K562 (cell line): Measurements from ENCODE around the gene ENG. TPM values are rescaled to one million over a fixed set of nuclear protein-coding genes. Genes with fewer than 3 reads are reported as not detected.

Experiments used
- polyA plus RNA-seq, 8 experiments: library from polyadenylated mRNA; depleted of rRNA in 4 of 8; stranded (reverse) in 5 of 8; unstranded in 3 of 8; fragments of >200 nt; fragmentation: Nextera tagmentation in 2 of 8; fragmentation: Illumina TruSeq in 1 of 8; extraction: Ambion mirVana in 2 of 8; extraction: Trizol in 1 of 8; gene quantifications; 2 replicates each; pipeline versions ENCODE4 v1.2.1 to v1.2.3, GENCODE V29; 2011 to 2014; ENCODE audit warnings: inconsistent platforms in 1 of 8, missing spikeins in 1 of 8
- total RNA-seq, 7 experiments: library from RNA; depleted of rRNA in 6 of 7; stranded (reverse); fragments of >200 nt in 6 of 7; fragmentation: Illumina TruSeq in 2 of 7; extraction: Trizol in 2 of 7; gene quantifications; 2 replicates each; pipeline versions ENCODE4 v1.2.1 to v1.2.3, GENCODE V29; 2011 to 2021; ENCODE audit warnings: low replicate concordance in 1 of 7
- TF ChIP-seq, protein P1 (sequence below), 2 experiments: fragments of 450-650 bp; IDR thresholded peaks; 2 replicates each; pipeline ENCODE4 v1.6.1; 2016; ENCODE audit warnings: mild to moderate bottlenecking in 2 of 2, borderline replicate concordance in 1 of 2, low read depth in 1 of 2, moderate library complexity in 1 of 2

Gene ENG
- total and polyA plus RNA-seq, 9 of the 15 experiments (the other 6 are each of a cell fraction or from before 2014, with no cell fraction given) = 0.04 to 0.40 (median 0.14) TPM; not detected in 1

DNA sequence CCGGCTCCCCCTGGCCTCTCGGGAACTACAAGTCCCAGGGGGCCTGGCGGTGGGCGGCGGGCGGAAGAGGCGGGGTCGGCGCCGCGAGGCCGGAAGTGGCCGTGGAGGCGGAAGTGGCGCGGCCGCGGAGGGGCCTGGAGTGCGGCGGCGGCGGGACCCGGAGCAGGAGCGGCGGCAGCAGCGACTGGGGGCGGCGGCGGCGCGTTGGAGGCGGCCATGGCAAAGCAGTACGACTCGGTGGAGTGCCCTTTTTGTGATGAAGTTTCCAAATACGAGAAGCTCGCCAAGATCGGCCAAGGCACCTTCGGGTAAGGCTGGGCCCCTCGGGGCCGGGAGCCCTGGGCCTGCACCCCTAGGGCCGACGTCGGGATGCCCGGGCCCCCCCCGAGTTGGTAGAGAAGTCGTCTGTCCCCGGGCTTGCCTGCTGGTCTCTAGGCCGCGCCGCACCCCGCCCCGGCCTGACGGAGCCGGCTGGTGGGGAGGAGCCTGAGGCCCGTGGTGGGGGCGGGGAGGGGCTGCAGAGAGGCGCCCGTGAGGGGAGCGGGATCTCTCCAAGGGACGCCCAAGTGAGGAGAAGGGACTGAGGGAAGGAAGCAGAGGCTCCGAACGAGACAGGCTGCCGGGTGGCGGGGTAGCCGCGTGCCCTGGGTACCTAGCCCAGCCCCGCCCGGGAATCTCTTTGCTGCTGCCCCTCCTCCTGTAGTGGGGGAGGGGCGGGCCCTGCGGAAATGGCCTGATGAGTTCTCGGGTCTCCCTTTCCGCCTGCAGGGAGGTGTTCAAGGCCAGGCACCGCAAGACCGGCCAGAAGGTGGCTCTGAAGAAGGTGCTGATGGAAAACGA lies 68.3 kb downstream of the ENG start, which contains the start of gene CDK9 (continued):
- TF ChIP-seq, protein P1, sequence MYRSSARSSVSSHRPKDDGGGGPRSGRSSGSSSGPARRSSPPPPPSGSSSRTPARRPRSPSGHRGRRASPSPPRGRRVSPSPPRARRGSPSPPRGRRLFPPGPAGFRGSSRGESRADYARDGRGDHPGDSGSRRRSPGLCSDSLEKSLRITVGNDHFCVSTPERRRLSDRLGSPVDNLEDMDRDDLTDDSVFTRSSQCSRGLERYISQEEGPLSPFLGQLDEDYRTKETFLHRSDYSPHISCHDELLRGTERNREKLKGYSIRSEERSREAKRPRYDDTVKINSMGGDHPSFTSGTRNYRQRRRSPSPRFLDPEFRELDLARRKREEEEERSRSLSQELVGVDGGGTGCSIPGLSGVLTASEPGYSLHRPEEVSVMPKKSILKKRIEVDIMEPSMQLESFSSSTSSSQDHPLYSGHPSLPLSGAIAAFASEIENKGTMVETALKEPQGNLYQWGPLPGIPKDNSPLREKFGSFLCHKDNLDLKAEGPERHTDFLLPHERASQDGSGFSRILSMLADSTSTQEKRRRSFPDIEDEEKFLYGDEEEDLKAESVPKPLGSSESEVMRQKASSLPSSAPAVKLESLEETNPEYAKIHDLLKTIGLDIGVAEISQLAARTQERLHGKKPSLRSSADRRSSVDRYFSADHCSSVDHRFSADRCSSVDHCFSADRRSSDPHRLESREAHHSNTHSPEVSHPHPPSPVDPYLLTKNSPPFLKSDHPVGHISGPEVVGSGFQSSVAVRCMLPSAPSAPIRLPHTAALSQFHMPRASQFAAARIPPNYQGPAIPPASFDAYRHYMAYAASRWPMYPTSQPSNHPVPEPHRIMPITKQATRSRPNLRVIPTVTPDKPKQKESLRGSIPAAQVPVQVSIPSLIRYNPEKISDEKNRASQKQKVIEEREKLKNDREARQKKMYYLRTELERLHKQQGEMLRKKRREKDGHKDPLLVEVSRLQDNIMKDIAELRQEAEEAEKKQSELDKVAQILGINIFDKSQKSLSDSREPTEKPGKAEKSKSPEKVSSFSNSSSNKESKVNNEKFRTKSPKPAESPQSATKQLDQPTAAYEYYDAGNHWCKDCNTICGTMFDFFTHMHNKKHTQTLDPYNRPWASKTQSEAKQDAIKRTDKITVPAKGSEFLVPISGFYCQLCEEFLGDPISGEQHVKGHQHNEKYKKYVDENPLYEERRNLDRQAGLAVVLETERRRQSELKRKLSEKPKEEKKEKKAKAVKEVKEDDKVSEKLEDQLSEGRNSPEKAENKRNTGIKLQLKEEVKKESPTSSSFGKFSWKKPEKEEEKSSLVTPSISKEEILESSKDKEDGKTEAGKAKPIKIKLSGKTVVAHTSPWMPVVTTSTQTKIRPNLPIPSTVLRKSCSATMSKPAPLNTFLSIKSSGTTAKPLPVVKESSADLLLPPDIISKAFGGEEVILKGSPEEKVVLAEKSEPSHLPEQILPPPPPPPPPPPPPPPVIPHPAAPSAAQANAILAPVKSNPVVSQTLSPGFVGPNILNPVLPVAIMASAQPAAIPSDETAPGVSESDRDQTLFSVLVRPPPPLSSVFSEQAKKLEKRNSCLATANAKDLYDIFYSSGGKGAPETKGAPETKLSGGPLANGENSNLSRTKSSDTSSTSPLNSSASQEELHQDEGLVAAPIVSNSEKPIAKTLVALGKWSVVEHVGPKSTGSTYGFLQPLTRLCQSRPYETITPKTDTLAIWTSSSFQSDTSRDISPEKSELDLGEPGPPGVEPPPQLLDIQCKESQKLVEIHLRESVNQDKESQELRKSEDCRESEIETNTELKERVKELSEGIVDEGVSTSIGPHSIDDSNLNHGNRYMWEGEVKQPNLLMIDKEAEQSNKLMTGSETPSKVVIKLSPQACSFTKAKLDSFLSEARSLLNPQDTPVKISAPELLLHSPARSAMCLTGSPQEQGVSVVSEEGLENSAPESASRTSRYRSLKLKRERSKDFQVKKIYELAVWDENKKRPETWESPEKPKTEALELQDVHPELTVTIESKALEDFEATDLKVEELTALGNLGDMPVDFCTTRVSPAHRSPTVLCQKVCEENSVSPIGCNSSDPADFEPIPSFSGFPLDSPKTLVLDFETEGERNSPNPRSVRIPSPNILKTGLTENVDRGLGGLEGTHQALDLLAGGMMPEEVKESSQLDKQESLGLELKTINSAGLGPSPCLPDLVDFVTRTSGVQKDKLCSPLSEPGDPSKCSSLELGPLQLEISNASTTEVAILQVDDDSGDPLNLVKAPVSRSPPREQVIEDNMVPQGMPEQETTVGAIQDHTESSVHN (IDR thresholded peaks at IDR 0.05; ENCODE audit: borderline replicate concordance in 1 of 2, low read depth in 1 of 2) = no peak
